NOMO-1 treated with dmso at 0.1 percent for 144 hours (cell line): ENCODE results near the gene GBX2.

Experiments
- DNase-seq: peaks from one replicate; lab custom pipeline; 2025; ENCODE audit not compliant: unreplicated experiment; lab: John Stamatoyannopoulos, UW

GBX2 gene

DNA sequence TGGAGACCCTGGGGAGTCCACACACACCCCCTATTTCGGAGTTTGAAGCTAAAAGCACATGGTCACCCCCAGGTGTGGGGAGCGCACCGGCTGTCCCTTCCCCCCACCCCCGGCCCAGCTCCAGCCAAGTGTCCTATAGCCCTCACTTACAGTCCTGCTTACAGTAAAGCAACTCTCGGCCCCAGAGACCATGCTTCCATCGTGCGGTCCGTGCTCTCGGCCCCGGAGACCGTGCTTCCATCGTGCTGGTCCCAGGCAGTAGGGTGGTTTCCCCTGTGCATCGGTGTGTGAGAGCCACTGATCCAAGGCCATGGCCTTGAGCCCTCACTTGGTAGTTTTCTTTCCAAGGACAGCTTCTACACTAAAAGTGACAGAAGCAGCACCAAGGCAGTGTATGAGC lies 48.7 kb downstream of the GBX2 start:
- no peak for DNase-seq

DNA sequence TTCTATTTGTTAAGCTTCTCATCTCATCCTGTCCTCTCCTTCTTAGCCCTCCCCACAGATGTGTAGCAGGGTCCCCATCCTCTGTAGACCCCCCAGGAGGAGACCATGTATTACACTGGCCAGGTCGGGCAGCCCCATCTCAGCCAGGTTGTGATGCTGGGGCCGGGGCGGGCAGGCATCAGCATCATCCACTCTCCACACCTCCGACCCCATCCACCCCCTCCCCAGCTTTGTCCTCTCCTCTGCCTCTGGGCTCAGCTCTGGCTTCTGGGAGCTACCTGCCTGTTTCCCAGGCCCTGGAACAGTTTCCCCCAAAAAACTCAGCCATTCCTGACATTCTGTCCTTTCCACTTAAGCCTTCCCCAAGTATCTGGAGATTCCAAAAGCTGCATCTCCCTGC lies 49.2 kb downstream of the GBX2 start:
- no peak for DNase-seq

DNA sequence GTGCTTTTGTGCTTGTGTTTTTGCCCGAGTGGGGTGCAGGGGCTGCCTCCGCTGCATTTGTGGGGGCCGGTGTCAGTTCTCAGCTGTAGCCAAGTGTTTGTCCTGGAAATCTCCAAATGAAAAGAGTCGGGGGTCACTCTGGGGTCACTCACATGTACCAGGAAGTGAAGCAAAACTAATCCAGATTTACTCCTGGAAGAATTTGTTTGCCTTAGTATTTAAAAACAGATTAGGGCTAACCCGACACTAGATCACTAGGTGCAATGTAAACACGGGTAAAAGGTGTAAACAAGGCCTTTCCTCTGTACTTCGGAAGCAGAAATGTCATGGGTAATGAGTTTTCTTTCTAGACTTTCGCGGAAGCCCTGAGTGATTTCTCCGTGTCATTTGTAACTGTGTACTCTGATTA lies 50.3 kb downstream of the GBX2 start:
- no peak for DNase-seq

- no peak for DNase-seq
These were observed 50.8 kb downstream of the GBX2 start for GRCh38 chr2:236117401-236117800.
